Stimulated activated CD8-positive, alpha-beta memory T cell treated with anti-CD3 and anti-CD28 coated beads, Interleukin-15, amount 100 ng/mL, for 24 hours (primary cell): ENCODE data around the gene SMIM41.

Source experiments
- DNase-seq: peaks from one replicate; pipeline ENCODE4 v3.0.0-alpha.2; 2020; ENCODE audit warnings: low read depth

The SMIM41 gene

GRCh38 chr12:52050758-52051541 is 28.6 kb upstream of the SMIM41 start, which contains the start of gene NR4A1:
Gene NR4A1, plus strand, starts transcription at chr12:52051442. Its CDS starts 2,887 bp downstream, at chr12:52054329.
- DNase-seq: peak; percentile 97

DNA sequence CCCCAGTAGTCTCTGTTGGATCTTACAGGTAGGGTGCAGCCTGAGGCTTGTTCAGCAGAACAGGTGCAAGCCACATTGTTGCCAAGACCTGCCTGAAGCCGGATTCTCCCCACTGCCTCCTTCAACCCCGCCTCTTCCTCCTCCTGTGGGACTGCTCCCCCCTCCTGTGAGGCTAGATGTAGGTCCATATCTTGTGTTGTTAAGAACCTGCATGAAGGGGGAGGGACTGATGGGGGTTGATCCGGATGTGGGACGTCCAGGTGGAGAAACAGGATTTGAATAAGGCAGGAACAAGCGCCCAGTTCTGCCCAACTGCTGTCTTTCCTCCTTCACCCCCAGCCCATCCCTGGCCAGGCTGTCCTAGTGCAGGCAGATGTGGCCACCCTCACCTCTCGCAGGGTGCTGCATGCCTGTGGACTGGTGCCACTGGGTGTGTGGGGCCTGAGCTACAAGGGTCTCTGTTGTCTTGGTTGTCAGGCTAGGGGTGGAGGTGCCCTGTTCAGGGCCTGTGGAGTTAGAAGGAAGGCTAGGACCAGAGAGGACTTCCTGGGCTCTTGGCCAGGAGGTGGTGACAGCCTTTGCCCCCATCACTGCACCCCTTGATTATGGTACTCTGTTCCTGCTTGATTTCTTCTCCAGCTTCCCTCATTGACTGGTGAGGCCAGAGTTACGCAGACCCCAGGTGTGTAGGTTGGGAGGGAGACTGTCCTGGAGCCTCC is 26.9 kb upstream of the SMIM41 start:
- no peak for DNase-seq

GRCh38 chr12:52053536-52054209 is 25.8 kb upstream of the SMIM41 start:
- DNase-seq: no peak

GRCh38 chr12:52054231-52054832 is 25.2 kb upstream of the SMIM41 start:
- DNase-seq: no peak

DNA sequence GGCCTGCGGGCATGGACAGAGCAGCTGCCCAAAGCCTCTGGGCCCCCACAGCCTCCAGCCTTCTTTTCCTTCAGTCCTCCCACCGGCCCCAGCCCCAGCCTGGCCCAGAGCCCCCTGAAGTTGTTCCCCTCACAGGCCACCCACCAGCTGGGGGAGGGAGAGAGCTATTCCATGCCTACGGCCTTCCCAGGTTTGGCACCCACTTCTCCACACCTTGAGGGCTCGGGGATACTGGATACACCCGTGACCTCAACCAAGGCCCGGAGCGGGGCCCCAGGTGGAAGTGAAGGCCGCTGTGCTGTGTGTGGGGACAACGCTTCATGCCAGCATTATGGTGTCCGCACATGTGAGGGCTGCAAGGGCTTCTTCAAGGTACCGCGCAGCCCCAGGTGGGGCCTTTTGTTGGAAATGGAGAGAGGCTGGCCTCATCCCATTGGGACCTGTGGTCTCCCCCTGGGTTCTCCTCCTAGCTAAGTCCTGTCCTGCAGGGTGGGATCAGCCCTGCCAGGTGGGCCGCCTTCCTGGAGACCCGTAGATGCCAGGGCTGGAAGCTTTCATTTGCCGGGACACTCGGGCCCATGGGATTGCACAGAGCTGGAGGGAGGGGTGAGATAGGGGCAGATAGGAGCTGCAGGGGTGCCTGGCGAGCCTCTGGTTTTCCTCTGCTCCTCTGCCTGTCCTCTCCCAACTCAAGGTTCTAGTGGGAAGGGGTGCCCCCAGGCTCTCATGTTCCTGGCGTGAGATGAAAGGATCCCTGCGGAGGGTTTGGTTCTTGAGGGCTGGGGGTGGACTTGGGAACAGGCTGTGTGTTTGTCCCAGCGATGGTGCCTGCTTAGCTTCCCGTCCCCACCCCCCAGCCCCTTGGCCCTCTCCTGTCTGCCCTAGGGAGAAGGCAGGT is 24.4 kb upstream of the SMIM41 start:
- no peak for DNase-seq

GRCh38 chr12:52055731-52056711 is 23.5 kb upstream of the SMIM41 start:
- DNase-seq: no peak

DNA sequence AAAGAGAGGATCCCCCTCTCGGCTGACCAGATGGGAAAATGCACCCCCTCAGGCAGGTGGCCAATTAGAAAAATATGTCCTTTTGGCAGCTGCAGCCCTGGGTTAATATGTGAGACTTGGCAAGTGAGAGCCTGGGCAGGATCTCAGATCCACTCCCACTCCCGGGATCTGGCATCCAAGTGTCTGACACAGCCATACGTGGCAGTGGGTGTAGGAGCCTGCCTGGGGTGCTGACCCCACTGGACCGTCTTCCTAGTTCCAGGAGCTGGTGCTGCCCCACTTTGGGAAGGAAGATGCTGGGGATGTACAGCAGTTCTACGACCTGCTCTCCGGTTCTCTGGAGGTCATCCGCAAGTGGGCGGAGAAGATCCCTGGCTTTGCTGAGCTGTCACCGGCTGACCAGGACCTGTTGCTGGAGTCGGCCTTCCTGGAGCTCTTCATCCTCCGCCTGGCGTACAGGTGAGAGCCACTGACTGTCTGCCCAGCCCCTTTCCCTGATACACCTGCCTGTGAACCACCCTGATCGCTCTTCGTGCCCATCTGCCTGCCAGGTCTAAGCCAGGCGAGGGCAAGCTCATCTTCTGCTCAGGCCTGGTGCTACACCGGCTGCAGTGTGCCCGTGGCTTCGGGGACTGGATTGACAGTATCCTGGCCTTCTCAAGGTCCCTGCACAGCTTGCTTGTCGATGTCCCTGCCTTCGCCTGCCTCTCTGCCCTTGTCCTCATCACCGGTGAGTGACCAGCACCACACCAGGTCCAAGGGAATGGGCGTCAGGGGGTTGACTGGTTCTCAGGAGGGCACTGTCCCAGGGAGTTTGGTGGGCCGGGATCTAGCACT is 22.5 kb upstream of the SMIM41 start:
- DNase-seq: no peak

DNA sequence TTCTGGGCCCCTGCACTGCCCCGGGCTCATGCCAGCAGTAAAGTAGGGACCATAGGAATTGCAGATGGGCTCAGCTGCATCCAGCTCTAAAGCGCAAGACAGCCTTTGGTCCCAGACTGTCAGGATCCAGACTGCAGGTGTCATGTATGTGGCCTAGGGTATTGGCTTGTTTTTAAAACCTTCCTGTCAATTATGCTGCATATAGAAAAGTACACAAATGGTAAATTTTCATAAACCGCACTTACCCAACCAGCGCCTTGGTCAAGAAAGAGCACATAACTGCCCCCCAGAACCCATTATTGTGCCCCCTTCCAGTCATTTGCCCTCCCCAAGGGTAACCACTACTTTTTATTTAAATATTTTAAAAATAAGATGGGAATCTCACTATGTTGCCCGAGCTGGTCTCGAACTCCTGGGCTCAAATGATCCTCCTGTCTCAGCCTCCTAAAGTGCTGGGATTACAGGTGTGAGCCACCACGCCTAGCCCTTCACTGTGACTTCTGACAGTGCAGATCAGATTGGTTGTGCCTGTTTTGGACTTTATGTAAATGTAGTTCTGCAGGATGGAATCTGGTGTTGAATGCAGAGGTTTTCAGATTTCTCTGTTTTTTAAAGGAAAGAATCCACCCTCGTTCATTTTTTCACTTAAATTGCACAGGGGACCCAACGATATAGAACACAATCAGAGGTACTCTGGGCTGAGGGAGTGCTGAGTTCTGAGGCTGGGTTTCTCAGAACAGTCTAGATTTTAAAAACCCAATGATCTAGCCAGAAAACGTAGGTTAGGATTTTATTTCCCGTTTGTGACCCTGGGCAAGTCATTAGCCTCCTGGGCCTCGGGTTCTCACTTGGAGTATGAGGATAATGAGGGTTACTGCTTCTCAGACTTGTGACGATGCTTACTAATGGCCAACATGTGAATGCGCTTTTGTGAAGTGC is 21.6 kb upstream of the SMIM41 start:
- no peak for DNase-seq

- no peak for DNase-seq
These were observed 20.7 kb upstream of the SMIM41 start for GRCh38 chr12:52058631-52059361.

GRCh38 chr12:52059582-52060497 is 19.7 kb upstream of the SMIM41 start:
- DNase-seq: no peak

GRCh38 chr12:52060498-52061177 is 18.9 kb upstream of the SMIM41 start:
- no peak for DNase-seq

DNA sequence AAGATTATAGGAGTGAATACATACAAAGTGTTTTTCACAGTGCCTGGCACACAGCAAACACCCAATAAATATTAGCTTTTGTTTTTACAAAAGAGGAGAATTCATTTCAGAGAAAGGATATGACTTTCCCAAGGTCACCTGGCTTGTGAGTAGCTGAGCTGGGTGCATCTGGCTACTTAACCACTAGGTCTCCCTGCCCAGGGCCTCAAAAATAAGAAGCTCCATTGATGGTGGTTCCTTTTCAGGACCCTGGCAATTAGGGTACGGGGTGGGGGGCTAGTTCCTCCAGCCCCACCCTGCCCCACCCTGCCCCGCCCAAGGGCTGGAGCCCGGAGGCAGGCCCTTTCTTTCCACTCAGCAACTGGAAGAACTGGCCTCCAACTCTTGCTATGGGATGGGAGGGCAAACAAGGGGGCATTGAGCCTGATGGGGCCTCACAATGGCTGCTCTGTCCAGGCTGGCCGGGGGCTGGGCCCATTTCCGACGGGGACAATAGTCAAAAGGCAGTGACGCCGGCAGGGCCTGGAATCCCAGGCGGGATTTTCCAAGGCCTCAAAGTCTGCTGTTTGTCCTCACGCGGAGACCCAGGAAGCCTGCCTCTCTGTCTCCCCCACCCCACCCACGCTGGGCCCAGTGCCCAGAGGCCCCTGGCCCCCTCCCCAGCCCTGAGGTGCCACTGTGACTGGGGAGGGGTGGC is 17.9 kb upstream of the SMIM41 start:
- no peak for DNase-seq

- no peak for DNase-seq
These were observed 17.1 kb upstream of the SMIM41 start for GRCh38 chr12:52062167-52063081.
